Ovary (tissue), 9 donors: Measurements from ENCODE around the gene YWHAG. TPM values are rescaled to one million over a fixed set of nuclear protein-coding genes. Genes with fewer than 3 reads are reported as not detected.
A peak's percentile ranks its signal among the peaks of the same experiment; 100 is the strongest.
"Not testable (repeated sequence)": the region's sequence is repeated elsewhere in the genome, so short reads cannot be mapped to it uniquely, and the experiment has no call there.

Experiments used
- DNase-seq, 5 donors: peaks; one replicate each; pipeline ENCODE4 v3.0.0-alpha.2; 2019 to 2020
- H3K27ac ChIP-seq, 2 donors: fragments of 200-600 bp; one replicate each; pipeline versions ENCODE4 v1.5.1 to v1.8.0; 2019 to 2022
- H3K27me3 ChIP-seq: fragments of 200-600 bp; one replicate; pipeline ENCODE4 v1.8.0; 2022
- H3K36me3 ChIP-seq: fragments of 200-600 bp; sonication (generic); one replicate; pipeline ENCODE4 v1.5.1; 2019
- H3K4me1 ChIP-seq: one replicate; pipeline ENCODE4 v1.8.1; 2013; ENCODE audit warnings: mild to moderate bottlenecking, moderate library complexity; ENCODE audit not compliant: insufficient read depth
- H3K4me3 ChIP-seq: fragments of 200-600 bp; sonication (generic); one replicate; pipeline ENCODE4 v1.5.1; 2017
- H3K9me3 ChIP-seq, 2 donors: fragments of 200-600 bp in 1 of 2; sonication (generic) in 1 of 2; one replicate each; pipeline versions ENCODE4 v1.5.1 to v1.8.1; 2013 to 2019; ENCODE audit warnings: mild to moderate bottlenecking in 1 of 2, moderate library complexity in 1 of 2
- EP300 ChIP-seq: sonication (generic); formaldehyde crosslinking; IDR thresholded peaks from one replicate; pipeline ENCODE4 v1.6.1; 2017; ENCODE audit warnings: antibody characterized with exemption
- POLR2A ChIP-seq: fragments of 450-650 bp; IDR thresholded peaks from one replicate; pipeline ENCODE4 v1.6.1; 2017; ENCODE audit warnings: antibody characterized with exemption, mild to moderate bottlenecking, moderate library complexity
- WGBS, 3 donors: extraction: QIAGEN DNeasy Blood & Tissue Kit in 1 of 3; methylation state at CpG; one replicate each; pipeline versions ENCODE4 v1.1.5 to v1.1.7; 2013 to 2017; 5-methylcytosine and 5-hydroxymethylcytosine counted together
- intact Hi-C, 4 donors: fragments of 100-400 bp; cut with DNase I; formaldehyde crosslinking; loops; one replicate each; pipeline versions ENCODE4 v1.11.0 to v1.15.1; 2022 to 2023
- polyA plus RNA-seq, 2 donors: library from polyadenylated mRNA; stranded (reverse); fragments of 200-250 nt in 1 of 2; fragments of 350-450 nt in 1 of 2; fragmentation: Illumina TruSeq in 1 of 2; extraction: RNeasy Lipid Tissue Mini Kit (QIAGEN cat#74804) in 1 of 2; gene quantifications; one replicate each; pipeline ENCODE4 v1.2.3, GENCODE V29; 2013 to 2014
- total RNA-seq, 7 donors: library from RNA; depleted of rRNA in 2 of 7; stranded (reverse); fragments of >200 nt in 2 of 7; fragmentation: NEBNext Ultra II Directional in 3 of 7; extraction: Animal tissue kit (Norgen Biotek cat#: 25700) in 3 of 7; gene quantifications; one replicate each; pipeline versions ENCODE4 v1.1.0 to v1.2.4, GENCODE V29; 2016 to 2023
- TF ChIP-seq, protein P1 (sequence below), 3 donors: fragments of 450-650 bp in 2 of 3; fragments of 200-600 bp in 1 of 3; IDR thresholded peaks; one replicate each; pipeline versions ENCODE4 v1.5.1 to v1.8.0; 2016 to 2022; ENCODE audit warnings: antibody characterized with exemption in 3 of 3, mild to moderate bottlenecking in 1 of 3
- donor health status: DM: no; HTN: no; CAD: no; lungs with moderate emphysema.
- donor health status: DM: no; HTN: no; CAD: no.
- donor health status: Bipolar disorder and iron deficiency.
- donor health status: DM: yes; HTN: yes; CAD: no.
- donor health status: DM: no; HTN: no; CAD: no.
- donor health status: DM: yes; HTN: yes; CAD: no.

YWHAG gene
- total and polyA plus RNA-seq, 9 donors: 32.0 to 121 (median 99.2) TPM

DNA sequence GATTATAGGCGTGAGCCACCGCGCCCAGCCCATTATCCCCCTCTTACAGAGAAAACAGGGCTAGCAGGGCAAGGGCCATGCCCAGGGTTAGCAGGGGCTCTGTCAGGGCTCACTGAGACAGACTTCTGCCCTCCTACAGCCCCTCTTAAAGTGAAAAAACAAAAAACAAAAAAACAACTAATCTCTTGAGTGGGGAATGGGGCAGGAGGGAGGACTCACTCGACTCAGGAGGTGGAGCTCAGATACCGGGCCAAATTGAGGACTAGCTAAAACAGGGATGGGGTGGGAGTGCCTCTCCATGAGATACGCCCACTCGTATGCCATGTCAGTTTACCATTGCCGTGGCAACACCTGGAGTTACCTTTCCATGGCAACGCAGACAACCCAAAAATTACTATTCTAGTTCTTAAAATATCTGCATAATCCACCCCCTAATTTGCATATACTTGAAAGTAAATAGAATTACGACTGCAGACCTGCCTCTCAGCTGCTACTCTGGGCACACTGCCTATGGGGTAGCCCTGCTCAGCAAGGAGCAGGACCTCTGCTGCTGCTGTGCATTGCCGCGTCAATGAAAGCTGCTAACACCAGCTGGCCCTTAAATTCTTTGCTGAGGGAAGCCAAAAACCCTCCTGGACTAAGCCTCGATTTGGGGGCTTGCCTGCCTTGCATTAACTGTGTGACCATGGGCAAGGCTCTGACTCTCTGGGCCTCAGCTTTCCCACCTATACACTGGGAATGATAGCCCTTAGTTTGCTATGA lies 37.4 kb upstream of the YWHAG start:
- Histone ChIP-seq H3K27me3 (no peaks in the 10 kb centered on the region), H3K4me3 (no peak overlapping the region), H3K9me3 (no peaks in the 10 kb centered on the region), H3K27ac (no peak overlapping the region), H3K36me3 (no peaks in the 10 kb centered on the region), H3K4me1 (peaks cover 9% of the 10 kb centered on the region)
- TF ChIP-seq, protein P1, sequence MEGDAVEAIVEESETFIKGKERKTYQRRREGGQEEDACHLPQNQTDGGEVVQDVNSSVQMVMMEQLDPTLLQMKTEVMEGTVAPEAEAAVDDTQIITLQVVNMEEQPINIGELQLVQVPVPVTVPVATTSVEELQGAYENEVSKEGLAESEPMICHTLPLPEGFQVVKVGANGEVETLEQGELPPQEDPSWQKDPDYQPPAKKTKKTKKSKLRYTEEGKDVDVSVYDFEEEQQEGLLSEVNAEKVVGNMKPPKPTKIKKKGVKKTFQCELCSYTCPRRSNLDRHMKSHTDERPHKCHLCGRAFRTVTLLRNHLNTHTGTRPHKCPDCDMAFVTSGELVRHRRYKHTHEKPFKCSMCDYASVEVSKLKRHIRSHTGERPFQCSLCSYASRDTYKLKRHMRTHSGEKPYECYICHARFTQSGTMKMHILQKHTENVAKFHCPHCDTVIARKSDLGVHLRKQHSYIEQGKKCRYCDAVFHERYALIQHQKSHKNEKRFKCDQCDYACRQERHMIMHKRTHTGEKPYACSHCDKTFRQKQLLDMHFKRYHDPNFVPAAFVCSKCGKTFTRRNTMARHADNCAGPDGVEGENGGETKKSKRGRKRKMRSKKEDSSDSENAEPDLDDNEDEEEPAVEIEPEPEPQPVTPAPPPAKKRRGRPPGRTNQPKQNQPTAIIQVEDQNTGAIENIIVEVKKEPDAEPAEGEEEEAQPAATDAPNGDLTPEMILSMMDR (IDR thresholded peaks at IDR 0.05): no peak
- TF ChIP-seq POLR2A (no peak), EP300 (no peak)
- 28 to 39% (median 35%) methylated on average over 13 of the region's 13 CpGs for WGBS, 3 donors
- intact Hi-C loops: no loop called here
- DNase-seq: peak in 3 of 5 donors; percentile 41 to 47 (median 42)

DNA sequence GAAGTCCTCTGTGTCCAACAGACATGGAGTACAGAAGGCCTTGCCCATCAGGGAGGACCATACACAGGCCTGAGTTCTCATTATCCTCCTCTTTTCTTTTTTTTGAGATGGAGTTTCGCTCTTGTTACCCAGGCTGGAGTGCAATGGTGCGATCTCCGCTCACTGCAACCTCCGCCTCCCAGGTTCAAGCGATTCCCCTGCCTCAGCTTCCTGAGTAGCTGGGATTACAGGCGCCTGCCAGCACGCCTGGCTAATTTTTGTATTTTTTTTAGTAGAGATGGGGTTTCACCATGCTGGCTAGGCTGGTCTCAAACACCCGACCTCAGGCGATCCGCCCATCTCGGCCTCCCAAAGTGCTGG lies 36.8 kb upstream of the YWHAG start:
- DNase-seq, intact Hi-C loops, H3K9me3 ChIP-seq, H3K4me3 ChIP-seq, H3K27ac ChIP-seq, H3K36me3 ChIP-seq, H3K4me1 ChIP-seq, H3K27me3 ChIP-seq: not testable (repeated sequence)
- WGBS, 3 donors: 83 to 87% (median 85%) methylated on average over 11 of the region's 11 CpGs

DNA sequence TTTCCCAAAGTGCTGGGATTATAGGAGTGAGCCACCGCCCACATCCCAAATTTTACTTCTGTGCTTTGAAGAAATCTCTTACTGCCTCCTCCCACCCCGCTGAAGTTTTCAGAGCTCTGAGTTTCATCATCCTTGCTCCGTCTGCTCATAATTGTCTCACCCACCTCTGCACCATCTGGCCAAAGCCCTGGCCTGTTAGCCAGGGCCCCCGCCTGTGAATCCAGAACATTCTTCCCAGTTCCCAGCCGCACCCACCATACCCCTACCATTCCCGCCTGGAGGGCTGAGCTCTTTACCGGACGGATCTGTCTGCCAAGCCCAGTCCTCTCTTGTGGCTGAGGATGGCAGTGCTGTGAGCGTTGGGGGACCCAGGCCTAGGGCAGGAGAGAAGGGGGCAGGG lies 36.2 kb upstream of the YWHAG start:
- TF ChIP-seq POLR2A: no peak
- no peak for TF ChIP-seq EP300
- TF ChIP-seq, protein P1 (IDR thresholded peaks at IDR 0.05): no peak
- Histone ChIP-seq H3K4me1 (peaks cover 9% of the 10 kb centered on the region), H3K27ac (no peak overlapping the region), H3K4me3 (no peak overlapping the region), H3K27me3 (no peaks in the 10 kb centered on the region), H3K9me3 (no peaks in the 10 kb centered on the region), H3K36me3 (no peaks in the 10 kb centered on the region)
- WGBS, 3 donors: 90 to 93% (median 91%) methylated on average over 9 of the region's 9 CpGs
- intact Hi-C loops: no loop called here
- DNase-seq: no peak

DNA sequence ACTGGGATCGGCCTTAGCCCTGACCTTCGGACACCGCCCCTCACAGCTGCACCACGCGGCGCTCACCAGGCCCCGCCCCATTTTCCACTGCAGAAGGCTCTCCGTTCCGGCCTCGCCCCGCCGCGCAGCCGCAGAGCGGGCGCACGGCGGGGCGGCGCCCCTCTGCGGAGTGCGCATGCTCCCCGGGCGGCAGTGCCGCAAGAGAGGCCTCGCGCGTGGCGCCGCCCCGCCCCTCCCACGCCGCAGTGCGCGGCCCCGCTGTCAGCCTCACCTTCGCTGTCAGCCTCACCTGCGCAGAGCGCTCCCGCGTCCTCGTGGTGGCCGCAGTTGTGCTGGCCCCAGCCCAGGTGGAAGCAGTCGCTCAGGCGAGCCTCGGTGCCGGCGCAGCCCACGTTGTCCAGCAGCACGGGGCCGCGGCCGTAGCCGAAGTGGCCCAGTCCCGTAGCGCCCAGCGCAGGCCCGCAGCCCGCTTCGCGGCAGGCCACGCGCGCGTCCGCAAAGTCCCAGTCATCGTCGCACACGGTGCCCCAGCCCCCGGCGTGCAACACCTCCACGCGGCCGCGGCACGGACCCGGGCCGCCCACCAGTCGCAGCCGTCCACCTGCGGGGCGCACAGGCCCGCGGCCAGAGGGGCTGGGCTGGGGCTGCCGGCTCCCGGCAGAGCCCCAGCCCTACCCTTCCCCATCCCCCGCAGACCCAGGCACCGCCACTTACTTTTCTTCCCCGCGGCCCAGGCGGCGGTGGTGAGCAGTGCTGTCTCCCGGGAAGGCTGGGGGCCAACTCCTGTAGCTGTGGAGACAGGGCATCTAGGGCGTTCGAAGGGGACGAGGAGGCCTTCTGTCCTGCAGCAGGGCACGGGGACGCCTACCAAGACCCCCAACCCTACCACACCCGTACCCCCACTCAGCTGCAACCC lies 34.6 kb upstream of the YWHAG start:
- H3K36me3 ChIP-seq: no peaks in the 10 kb centered on the region
- intact Hi-C loops: no loop called here
- no peaks in the 10 kb centered on the region for H3K27me3 ChIP-seq
- TF ChIP-seq, protein P1 (IDR thresholded peaks at IDR 0.05): peak in 2 of 3 donors; percentile 17 to 32
- TF ChIP-seq POLR2A (peak; percentile 92), EP300 (no peak)
- H3K9me3 ChIP-seq: no peaks in the 10 kb centered on the region
- H3K27ac ChIP-seq: peak overlapping the region; percentile 65 to 89
- peak overlapping the region; percentile 56 for H3K4me3 ChIP-seq
- peak; percentile 94 to 96 (median 95) for DNase-seq
- peaks cover 9% of the 10 kb centered on the region for H3K4me1 ChIP-seq
- WGBS, 3 donors: 2 to 3% (median 3%) methylated on average over 75 to 99 of the region's 99 CpGs
